Progenitor cell of endocrine pancreas (in vitro differentiated cells): ENCODE measurements around the gene ZFP92. TPM values are rescaled to one million over a fixed set of nuclear protein-coding genes. Genes with fewer than 3 reads are reported as not detected.

Experiments
- DNase-seq: peaks from one replicate; pipeline ENCODE4 v3.0.0; 2021; ENCODE audit warnings: low spot score; ENCODE audit not compliant: unreplicated experiment
- H3K27ac Mint-ChIP-seq: 2 replicates; pipeline ENCODE4 v1.8.0; 2021; ENCODE audit warnings: mild to moderate bottlenecking, moderate library complexity, mixed read lengths
- H3K27me3 Mint-ChIP-seq: 2 replicates; pipeline ENCODE4 v1.8.0; 2021; ENCODE audit warnings: mixed read lengths
- H3K36me3 Mint-ChIP-seq: 2 replicates; pipeline ENCODE4 v1.8.0; 2022; ENCODE audit warnings: mixed read lengths; ENCODE audit not compliant: insufficient read depth
- H3K4me1 Mint-ChIP-seq: 2 replicates; pipeline ENCODE4 v1.8.0; 2021; ENCODE audit warnings: low read depth, mixed read lengths
- H3K4me3 Mint-ChIP-seq: 2 replicates; pipeline ENCODE4 v1.8.0; 2021; ENCODE audit warnings: low read depth, mild to moderate bottlenecking, moderate library complexity, mixed read lengths
- H3K9me3 Mint-ChIP-seq: 2 replicates; pipeline ENCODE4 v1.8.0; 2021; ENCODE audit warnings: low read depth, mixed read lengths
- CTCF ChIP-seq: fragments of 200-600 bp; sonication (generic); IDR thresholded peaks from one replicate; pipeline ENCODE4 v1.5.0; 2021; ENCODE audit warnings: antibody characterized with exemption, mild to moderate bottlenecking; ENCODE audit not compliant: unreplicated experiment
- total RNA-seq: library from RNA; stranded (reverse); gene quantifications from 2 replicates; pipeline ENCODE4 v1.2.1, GENCODE V29; 2021

The ZFP92 gene
- total RNA-seq, 1 donor from 2014 or later: 0.38 TPM

- peaks cover 5% of the 10 kb centered on the region for H3K27me3 Mint-ChIP-seq
- no peaks in the 10 kb centered on the region for H3K36me3 Mint-ChIP-seq
- no peak overlapping the region for H3K4me3 Mint-ChIP-seq
These were observed 44.3 kb upstream of the ZFP92 start for GRCh38 chrX:153366878-153367538.

GRCh38 chrX:153370293-153371055 is 40.8 kb upstream of the ZFP92 start:
- peaks cover 20% of the 10 kb centered on the region for H3K9me3 Mint-ChIP-seq
- no peak for TF ChIP-seq CTCF
- no peaks in the 10 kb centered on the region for H3K27me3 Mint-ChIP-seq
- no peak overlapping the region for H3K27ac Mint-ChIP-seq
- peaks cover 10% of the 10 kb centered on the region for H3K4me1 Mint-ChIP-seq
- DNase-seq: no peak
- H3K36me3 Mint-ChIP-seq: no peaks in the 10 kb centered on the region
- H3K4me3 Mint-ChIP-seq: no peak overlapping the region

More at GRCh38 chrX:153366878-153367538, 44.3 kb upstream of the ZFP92 start:
- Mint-ChIP-seq H3K9me3 (peaks cover 21% of the 10 kb centered on the region), H3K27ac (no peak overlapping the region), H3K4me1 (peaks cover 7% of the 10 kb centered on the region)
- no peak for DNase-seq
- no peak for TF ChIP-seq CTCF

GRCh38 chrX:153371256-153371655 is 40.0 kb upstream of the ZFP92 start:
- H3K36me3 Mint-ChIP-seq: no peaks in the 10 kb centered on the region
- peaks cover 10% of the 10 kb centered on the region for H3K4me1 Mint-ChIP-seq
- peaks cover 20% of the 10 kb centered on the region for H3K9me3 Mint-ChIP-seq
- H3K27me3 Mint-ChIP-seq: no peaks in the 10 kb centered on the region
- no peak for DNase-seq
- no peak overlapping the region for H3K27ac Mint-ChIP-seq
- TF ChIP-seq CTCF: no peak
- no peak overlapping the region for H3K4me3 Mint-ChIP-seq

GRCh38 chrX:153372949-153373348 is 38.3 kb upstream of the ZFP92 start:
- H3K4me1 Mint-ChIP-seq: peaks cover 10% of the 10 kb centered on the region
- DNase-seq: no peak
- no peaks in the 10 kb centered on the region for H3K36me3 Mint-ChIP-seq
- H3K27ac Mint-ChIP-seq: no peak overlapping the region
- peaks cover 31% of the 10 kb centered on the region for H3K9me3 Mint-ChIP-seq
- no peak overlapping the region for H3K4me3 Mint-ChIP-seq
- no peaks in the 10 kb centered on the region for H3K27me3 Mint-ChIP-seq
- TF ChIP-seq CTCF: no peak

GRCh38 chrX:153374426-153374825 is 36.8 kb upstream of the ZFP92 start:
- Mint-ChIP-seq H3K9me3 (peaks cover 27% of the 10 kb centered on the region), H3K27ac (no peak overlapping the region), H3K27me3 (no peaks in the 10 kb centered on the region), H3K4me1 (peaks cover 10% of the 10 kb centered on the region), H3K36me3 (no peaks in the 10 kb centered on the region), H3K4me3 (no peak overlapping the region)
- no peak for DNase-seq
- TF ChIP-seq CTCF: no peak
